ENCODE data around the gene PFDN1. TPM values are rescaled to one million over a fixed set of nuclear protein-coding genes. Genes with fewer than 3 reads are reported as not detected.

The PFDN1 gene
- total and polyA plus RNA-seq, 9 of the 15 experiments (the other 6 are each of a cell fraction or from before 2014, with no cell fraction given) = 45.5 to 215 (median 78.0) TPM

GRCh38 chr5:140261403-140262171, 41.3 kb downstream of the PFDN1 start (continued):
- peak; percentile 45; the same call in 1 of the 2 replicates for TF ChIP-seq CREB3L1 (IDR thresholded peaks at IDR 0.05; ENCODE audit: borderline replicate concordance, low read depth)
- no peak for TF ChIP-seq ZSCAN29 (IDR thresholded peaks at IDR 0.05)
- TF ChIP-seq JUN (IDR thresholded peaks at IDR 0.05; ENCODE audit: borderline replicate concordance, low read depth, low read length) = peak; percentile 61; the same call in 1 of the 2 replicates
- no peak for TF ChIP-seq JUN (CRISPR knock-in tag; IDR thresholded peaks at IDR 0.05; ENCODE audit: borderline replicate concordance)
- peak; percentile 76; the same call in 1 of the 2 replicates for TF ChIP-seq SMARCA4 (IDR thresholded peaks at IDR 0.05)
- TF ChIP-seq FOXJ2 (tag; IDR thresholded peaks at IDR 0.05) = 0 out of 2 replicates have a peak, but pooled peaks have one; percentile 69
- TF ChIP-seq ZNF57 (CRISPR knock-in tag; IDR thresholded peaks at IDR 0.05) = no peak
- no peak for TF ChIP-seq PURB (CRISPR knock-in tag; IDR thresholded peaks at IDR 0.05; ENCODE audit: low read depth)
- no peak for TF ChIP-seq ILF3 (IDR thresholded peaks at IDR 0.05; ENCODE audit: borderline replicate concordance)
- TF ChIP-seq CBX8 (IDR thresholded peaks at IDR 0.05; ENCODE audit: borderline replicate concordance, extremely low read depth, low read depth, low read length, poor library complexity, severe bottlenecking) = no peak
- TF ChIP-seq ZNF41 (CRISPR knock-in tag; conservative IDR thresholded peaks at IDR 0.05) = 0 out of 2 replicates have a peak, but pooled peaks have one; percentile 48
- TF ChIP-seq ZNF253 (CRISPR knock-in tag; conservative IDR thresholded peaks at IDR 0.05) = no peak
- TF ChIP-seq GABPB1 (CRISPR knock-in tag; IDR thresholded peaks at IDR 0.05) = 0 out of 2 replicates have a peak, but pooled peaks have one; percentile 20
- no peak for TF ChIP-seq ZNF121 (CRISPR knock-in tag; conservative IDR thresholded peaks at IDR 0.05)
- peak; percentile 87; the same call in 1 of the 2 replicates for TF ChIP-seq ELK1 (CRISPR knock-in tag; IDR thresholded peaks at IDR 0.05)

All from K562 (cell line).